Skeletal muscle cell (primary cell): ENCODE measurements around the gene CDKN2D.
A peak's percentile ranks its signal among the peaks of the same experiment; 100 is the strongest.

Experiments used
- DNase-seq: peaks from one replicate; pipeline ENCODE4 v3.0.0-alpha.2; 2010; ENCODE audit warnings: low read depth
- H3K4me3 ChIP-seq: 2 replicates; pipeline ENCODE4 v1.5.1; 2011; ENCODE audit warnings: low read depth, mild to moderate bottlenecking, control low read depth, low read length, moderate library complexity

Gene CDKN2D

DNA sequence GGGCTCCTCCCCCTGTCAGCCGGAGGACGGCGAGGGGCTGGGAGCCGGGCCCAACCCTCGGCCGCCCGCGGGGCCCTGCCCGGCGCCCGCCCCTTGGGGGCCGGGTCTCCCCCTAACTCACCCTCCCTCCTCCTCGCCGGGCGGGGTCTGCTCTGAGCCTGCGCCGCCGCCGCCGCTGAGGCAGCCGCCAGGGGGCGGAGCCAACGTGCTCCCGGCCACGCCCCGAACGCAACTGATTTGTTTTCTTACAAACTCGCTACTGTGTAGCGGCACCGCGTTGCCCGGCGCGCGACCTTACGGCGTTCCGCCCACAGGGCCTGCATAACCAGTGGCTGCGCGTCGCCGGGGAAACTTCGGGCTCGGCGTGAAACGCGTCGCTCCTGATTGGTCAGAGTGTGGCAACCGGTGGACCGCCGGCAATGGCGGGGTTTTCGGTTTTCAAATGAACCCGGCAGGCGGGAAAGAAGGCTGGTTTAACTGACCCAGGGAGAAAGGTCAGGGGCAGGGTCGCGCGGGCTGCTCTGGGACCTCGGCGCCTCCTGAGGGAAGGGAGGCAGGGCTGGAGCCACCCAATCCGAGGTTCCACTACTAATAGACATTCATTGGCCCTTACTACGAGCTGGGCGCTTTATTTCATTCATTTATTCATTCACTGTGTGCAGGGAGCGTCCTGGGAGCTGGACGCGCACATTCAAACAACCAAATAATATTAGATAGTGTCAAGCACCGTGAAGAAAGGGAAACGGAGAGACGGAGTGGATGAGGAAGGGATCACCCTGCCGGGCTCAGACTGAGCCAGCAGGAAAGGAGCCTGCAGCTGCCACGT, at the start of gene CDKN2D:
Gene CDKN2D (minus strand): TSS at position 154 of the 826 bp plus-strand sequence. CDS start 326 bp downstream, outside the sequence.
- peak; percentile 97 for DNase-seq

DNA sequence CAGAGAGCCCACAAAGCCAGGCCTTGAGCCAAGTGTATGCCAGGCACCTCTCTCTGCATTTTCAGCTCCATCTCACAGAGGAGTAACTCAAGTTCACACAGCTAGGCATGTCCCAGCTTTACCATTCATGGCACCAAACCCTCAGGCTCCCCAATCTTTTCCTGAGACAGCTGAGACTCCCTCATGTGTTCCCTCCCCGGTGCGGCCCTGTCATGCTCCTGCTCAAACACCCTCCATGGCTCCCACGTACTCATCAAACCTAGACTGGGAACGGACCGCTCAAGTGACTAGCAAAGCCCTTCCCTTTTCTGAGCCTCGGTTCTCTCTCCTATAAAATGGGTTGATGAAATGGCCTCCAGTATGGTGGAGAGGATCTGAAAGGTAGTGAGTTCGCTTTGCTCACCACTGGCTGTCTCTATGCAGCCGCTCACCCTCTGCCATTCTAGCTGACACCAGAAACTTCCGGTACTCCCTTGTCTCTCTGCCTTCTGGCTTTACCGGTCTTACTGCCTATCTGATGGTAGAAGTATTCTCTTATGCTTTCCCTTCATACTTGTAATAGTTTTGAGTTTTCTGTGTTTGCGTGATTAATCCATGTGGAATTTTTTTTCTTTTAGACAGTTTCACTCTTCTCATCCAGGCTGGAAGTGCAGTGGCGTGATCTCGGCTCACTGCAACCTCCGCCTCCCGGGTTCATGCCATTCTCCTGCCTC, 48.8 kb upstream of the CDKN2D start:
- H3K4me3 ChIP-seq: no peak overlapping the region
- no peak for DNase-seq

More for the DNA sequence above, at the start of gene CDKN2D:
- peak within 1 kb of the TSS; percentile 74 for H3K4me3 ChIP-seq

DNA sequence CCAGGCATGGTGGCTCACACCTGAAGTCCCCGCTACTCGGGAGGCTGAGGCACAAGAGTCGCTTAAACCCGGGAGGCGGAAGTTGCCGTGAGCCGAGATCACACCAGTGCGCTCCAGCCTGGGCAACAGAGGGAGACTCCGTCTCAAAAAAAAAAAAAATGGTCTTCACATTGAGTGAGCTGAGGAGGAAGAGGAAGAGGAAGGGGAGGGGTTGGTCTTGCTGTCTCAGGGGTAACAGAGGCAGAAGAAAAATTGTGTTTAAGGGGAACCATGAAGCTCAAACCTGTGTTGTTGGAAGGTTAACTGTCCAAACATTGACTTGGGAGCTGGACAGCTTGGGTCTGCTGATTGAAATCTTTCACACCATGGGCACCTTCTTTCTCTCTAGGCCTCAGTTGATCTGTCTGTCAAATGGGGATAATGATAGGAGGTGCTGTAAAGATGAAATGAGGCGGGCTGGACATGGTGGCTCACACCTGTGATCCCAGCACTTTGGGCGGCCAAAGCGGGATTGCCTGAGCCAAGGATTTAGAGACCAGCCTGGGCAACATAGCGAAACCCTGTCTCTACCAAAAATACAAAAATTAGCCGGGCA, 46.7 kb upstream of the CDKN2D start:
- DNase-seq: no peak
- no peak overlapping the region for H3K4me3 ChIP-seq

DNA sequence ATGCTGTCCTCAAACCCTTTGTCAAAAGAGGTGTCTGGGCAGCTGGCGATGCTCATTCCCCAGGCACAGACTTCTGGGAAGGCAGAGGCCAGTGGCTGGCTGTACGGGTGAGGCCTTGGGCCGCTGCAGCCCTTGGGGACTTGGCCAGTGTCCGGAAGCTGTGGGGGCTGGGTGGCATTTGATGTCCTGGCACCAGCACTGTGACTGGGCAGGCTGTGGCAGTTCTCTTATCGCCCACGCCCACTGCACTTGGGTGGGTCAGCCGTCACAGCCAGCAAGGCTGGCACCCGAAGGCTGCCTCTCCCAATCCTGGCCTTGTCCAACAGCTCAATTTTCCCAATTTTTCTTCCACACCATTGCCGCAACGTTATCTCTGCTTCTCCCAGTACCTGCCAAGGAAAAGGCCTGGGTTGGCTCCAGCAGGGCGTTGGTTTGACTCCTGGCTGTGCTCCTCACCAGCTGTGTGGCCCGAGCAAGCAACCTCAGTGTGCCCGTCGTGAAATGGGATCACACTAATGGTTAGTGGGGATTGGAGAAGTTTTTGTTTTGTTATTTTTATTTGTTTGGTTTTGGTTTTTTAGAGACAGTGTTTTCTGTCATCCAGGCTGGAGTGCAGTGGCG, 43.8 kb upstream of the CDKN2D start:
- no peak for DNase-seq

DNA sequence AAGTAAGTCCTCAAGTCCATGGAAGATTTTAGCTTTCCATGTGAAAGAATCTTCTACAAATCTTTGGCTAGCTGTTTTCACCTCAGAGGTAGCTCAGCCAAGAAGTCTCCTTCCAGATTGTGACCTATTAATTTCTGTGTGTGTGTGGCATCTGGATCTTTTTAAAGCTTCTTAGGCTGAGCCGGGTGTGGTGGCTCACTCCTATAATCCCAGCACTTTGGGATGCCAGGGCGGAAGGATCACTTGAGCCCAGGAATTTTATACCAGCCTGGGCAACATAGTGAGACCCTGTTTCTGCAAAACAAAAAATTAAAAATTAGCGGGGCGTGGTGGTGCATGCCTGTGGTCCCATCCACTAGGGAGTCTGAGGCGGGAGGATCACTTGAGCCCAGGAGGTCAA, 43.1 kb upstream of the CDKN2D start:
- H3K4me3 ChIP-seq: no peak overlapping the region
- no peak for DNase-seq

More for the DNA sequence above, 43.8 kb upstream of the CDKN2D start:
- H3K4me3 ChIP-seq: no peak overlapping the region

DNA sequence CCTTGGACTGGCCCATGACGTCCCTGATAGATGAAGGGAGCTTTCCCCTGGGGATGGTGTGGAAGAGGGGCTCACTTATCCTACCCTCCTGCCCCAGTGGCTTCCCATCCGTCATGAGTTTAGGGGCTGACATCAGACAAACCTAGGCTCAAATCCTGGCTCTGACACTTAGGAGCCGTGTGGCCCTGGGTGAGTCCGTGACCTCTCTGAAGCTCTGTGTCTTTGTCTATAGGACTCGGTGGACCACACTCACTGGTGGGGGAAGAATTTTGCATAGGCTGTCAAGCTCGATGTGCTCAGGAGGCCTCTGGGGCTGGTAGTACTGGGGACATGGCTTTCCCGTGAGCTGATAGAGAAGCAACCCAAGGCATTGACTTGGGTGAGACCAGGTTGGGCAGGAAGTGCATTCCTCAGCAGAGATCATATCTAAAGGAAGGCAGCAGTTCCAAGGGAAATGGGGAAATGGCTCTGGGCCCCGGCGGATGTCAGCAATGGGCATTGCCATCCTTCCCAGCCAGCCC, 35.7 kb upstream of the CDKN2D start:
- DNase-seq: no peak
- H3K4me3 ChIP-seq: no peak overlapping the region

DNA sequence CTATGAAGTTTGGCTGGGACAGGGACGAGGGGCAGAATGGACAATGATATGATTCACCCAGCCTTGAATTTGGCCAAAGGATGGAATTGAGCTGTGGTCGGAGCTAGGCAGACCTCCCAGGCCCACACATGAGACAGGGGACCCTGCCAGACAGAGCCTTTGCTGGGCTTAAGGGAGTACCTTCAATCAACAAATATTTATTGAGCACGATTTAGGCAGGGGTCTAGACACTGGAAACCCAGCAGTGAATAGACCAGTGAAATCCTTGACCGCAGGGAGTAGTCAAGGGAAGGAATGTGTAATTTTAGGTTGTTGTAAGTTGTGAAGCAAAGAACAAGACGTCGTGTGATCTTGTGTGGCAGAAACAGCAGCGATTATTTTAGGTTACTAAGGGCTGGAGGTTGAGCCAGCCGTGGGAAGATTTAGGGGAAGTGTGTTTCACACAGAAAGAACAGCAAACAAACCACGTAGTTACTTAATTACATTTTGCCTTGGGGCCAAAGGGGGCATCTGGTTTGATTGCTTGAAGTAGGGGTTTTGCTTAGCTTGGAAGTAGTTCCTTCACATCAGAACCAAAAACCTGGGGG, 35.2 kb upstream of the CDKN2D start:
- no peak overlapping the region for H3K4me3 ChIP-seq
- no peak for DNase-seq

DNA sequence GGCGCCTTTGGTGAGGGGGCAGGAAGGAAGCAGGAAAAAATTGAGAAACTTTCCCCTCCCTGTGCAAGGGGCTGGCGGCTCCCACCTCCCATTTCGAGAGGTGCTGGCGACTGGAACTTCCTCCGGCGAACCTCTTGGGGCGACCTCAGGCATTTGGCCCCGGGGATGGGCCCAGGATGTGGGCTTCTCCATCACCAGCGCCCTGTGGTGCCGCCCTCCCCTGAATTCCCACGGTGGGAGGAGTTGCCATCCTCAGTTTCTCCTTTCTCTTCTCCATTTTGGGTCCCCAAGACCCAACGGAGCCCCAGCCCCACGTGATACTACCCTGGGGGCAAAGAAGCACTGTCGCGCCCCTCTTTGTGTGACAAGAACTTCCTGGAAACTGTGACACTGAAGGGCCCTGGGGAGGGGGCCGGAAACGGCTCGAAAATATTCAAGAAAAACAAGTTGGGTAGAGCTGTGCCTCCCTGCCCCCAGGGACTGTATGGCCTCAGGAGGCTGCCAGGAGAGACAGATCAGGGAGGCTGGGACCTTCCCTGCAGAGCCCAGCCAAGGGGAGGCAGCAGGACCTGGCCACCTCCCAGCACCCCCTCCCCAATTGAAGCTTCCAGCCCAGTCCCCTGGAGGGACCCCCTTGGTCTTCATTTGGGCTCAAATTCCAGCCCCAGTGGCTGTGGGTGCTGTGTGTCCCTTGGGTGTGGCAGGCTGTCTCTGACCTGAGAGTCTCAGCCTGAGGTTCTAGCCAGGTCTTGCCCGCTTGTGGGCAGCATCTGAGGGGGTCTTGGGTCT, 34.5 kb upstream of the CDKN2D start:
- H3K4me3 ChIP-seq: peak overlapping the region; percentile 87
- no peak for DNase-seq

DNA sequence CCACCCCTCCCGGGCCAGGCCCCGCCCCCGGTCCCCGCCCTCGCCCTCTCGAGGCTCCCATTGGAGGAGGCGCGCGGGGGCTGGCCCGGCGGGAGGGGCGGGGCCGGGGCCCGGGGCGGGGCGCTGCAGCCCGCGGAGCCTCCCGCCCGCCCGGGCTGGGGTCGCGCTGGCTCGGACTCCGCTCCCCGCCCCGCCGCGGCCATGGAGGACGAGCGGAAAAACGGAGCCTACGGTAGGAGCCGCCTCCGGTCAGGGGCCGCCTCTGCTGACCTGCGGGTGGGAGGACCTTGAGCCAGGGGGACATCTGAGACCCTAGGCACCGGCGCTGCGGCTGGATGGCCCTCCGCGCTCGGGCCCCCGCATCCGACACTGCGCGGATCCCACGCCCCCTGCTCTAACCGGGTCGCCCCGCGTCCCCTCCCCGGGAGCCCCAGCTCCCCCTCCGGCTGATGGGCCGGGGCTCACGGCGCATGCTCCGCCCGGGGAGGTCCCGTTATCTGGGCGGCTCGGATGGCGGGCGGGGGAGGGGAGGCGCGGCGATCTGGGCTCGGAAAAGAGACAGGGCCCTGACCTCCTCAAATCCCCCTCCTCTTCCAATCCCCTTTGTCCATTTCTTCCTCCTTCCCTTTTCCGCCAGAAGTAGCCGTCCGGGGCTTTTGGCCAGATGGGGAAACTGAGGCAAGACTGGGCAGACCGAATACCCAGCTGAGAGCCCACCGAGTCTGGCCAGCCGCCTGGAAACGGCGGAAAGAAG, 33.7 kb upstream of the CDKN2D start:
- DNase-seq: peak; percentile 13

DNA sequence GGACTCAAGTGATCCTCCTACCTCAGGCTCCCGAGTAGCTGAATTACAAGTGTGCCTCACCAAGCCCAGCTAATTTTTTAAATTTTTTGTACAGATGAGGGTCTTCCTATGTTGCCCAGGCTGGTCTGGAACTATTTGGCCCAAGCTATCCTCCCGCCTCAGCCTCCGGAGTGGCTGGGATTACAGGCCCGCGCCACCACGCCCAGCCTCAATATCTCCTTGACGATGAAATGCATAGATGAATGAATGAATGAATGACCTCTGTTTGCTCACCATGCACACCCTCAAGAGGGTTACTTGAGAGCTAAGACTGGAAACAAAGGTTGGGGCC, 33.2 kb upstream of the CDKN2D start:
- H3K4me3 ChIP-seq: peak overlapping the region; percentile 18
- no peak for DNase-seq

More for the DNA sequence above, 33.7 kb upstream of the CDKN2D start:
- H3K4me3 ChIP-seq: peak overlapping the region; percentile 87

DNA sequence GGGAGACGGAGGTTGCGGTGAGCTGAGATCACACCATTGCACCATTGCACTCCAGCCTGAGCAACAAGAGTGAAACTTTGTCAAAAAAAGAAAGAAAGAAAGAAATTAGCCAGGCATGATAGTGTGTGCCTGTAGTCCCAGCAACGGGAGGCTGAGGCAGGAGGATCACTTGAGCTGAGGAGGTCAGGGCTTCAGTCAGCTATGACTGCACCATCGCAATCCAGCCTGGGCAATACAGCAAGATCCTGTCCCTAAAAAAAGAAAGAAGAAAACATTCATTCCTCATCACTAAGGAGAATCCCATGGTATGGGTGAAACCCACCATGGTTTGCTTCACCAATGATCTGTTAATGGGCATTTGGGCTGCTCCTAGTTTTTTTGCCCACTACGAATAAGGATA, 31.4 kb upstream of the CDKN2D start:
- no peak overlapping the region for H3K4me3 ChIP-seq
- DNase-seq: no peak

DNA sequence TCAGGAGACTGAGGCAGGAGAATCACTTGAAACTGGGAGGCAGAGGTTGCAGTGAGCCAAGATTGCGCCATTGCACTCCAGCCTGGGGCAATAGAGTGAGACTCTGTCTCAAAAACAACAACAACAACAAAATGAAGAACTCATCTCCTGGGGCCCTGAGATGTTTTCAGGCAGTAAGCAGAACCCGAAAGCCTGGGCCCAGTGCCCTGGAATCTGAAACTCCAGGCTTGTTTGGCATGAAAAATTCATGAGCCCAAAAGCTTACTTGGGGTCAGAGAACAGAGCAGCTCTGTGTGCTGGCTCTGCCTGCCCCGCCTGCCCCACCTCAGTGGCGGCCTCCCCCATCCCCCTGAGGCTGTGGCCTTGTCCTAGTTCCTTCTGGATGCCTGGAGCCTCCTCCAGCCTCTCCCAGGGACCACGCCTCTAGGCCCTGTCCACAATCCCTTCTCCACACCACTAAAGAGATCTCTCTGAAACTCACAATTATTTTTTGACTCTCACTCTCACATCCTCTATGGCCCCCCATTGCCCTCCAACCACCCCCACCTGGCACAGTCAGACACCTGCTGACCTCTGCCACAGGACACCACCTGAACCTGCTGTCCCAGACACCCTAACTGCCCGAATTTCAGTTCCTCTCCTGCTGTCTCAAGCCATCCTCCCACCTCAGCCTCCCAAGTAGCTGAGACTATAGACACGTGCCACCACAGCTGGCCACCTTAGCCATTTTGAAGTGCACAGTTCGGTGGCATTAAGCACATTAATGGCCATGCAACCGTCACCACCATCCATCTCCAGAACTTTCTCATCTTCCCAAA, 25.2 kb upstream of the CDKN2D start:
- no peak overlapping the region for H3K4me3 ChIP-seq
- no peak for DNase-seq

DNA sequence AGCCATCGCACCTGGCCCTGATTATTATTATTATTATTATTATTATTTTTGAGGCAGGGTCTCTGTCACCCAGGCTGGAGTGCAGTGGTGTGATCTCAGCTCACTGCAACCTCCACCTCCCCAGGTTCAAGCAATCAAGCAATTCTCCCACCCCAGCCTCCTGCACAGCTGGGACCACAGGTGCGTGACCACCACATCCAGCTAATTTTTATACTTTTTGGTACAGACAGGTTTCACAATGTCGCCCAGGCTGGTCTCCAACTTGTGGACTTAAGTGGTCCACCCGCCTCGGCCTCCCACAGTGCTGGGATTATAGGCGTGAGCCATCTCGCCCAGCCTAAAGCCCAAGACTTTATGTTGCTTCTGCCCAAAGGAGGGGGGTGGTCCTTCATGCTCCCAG, 24.4 kb upstream of the CDKN2D start:
- DNase-seq: no peak
- no peak overlapping the region for H3K4me3 ChIP-seq

DNA sequence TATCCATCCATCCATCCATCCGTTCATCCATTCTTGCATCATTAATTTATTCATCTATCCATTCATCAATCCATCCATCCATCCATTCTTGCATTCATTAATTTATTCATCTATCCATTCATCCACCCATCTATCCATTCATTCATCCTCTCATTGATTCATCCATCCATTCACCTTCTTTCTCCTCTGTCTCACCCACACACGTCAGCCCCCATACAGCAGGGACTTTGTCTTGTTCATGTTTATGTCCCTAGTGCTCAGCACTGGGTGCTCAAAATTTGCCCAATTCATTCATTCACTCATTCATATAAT, 19.0 kb upstream of the CDKN2D start:
- DNase-seq: no peak
- H3K4me3 ChIP-seq: no peak overlapping the region

DNA sequence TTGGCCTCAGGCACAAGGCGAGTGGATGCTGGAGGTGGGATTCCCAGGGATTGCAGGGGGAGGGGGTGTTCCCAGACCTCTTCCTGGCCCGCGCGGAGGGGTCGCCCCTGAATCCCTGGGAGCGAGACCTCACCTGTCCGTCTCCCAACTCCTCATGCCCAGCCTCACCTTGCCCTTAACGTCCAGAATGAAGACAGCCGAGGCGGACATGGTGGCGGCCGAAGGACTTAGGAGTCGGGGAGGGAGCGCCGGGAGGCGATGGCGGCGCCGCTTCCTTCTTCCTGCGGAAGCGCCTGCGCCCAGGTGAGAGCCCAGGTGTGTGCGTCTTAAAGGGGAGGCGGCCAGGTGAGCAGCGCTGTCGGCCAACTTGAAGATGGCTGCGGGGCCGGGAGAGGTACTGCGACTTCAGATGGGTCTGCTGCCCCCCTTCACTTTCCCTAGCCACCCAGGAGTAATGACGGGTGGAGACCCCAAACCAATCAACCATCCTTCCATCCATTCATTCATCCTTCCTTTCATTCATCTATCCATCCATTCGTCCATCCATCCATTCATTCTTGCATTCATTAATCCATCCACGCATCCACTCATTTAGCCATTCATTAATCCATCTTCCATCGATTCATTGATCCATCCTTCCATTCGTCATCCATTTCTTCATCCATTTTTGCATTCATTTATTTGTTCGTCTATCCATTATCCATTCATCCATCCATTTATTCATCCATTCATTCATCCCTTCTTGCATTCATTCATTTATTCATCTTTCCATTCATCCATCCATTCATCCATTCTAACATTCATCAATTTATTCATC, 18.5 kb upstream of the CDKN2D start, which contains the start of gene AP1M2:
Gene AP1M2 (minus strand): TSS at position 291 of the 817 bp plus-strand sequence. CDS start 81 bp downstream, at position 210.
- no peak within 1 kb of the TSS for H3K4me3 ChIP-seq
- no peak for DNase-seq

DNA sequence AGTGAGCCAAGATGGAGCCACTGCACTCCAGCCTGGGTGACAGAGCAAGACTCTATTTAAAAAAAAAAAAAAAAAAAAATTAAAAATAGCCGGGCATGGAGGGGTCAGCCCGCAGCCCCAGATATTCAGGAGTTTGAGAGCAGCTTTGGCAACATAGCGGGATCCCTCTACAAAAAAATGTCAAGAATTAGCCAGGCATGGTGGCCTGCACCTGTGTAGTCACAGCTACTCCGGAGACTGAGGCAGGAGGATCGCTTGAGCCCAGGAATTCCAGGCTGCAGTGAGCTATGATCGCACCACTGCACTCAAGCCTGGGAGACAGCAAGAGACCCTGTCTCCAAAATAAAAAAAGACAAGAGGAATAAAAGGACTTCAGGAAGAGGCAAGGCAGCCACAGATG, 17.6 kb upstream of the CDKN2D start:
- no peak for DNase-seq
- no peak overlapping the region for H3K4me3 ChIP-seq
